NCI-H69 (cell line): ENCODE measurements around the gene MCM9.

Source experiments
- DNase-seq: peaks from one replicate; lab custom pipeline; 2025; lab: John Stamatoyannopoulos, UW

The MCM9 gene

DNA sequence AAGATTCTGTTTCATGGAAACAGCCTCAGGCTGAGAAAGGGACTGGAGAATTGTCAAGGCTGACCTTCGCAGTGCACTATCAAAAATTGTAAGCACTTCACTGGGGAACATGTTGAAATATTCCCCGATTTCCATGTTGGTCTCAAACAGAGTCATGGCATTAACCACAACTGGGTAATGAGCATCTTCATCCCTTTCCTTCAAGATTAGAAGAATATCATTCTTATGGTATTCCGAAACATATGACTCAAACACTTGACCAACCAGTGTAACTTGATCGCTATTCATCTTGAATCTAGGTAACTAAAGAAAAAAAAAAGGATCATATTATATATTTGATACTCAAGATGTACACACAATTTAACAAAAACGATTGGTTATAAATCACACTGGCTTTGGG lies 3.5 kb downstream of the MCM9 start:
- DNase-seq: no peak

DNA sequence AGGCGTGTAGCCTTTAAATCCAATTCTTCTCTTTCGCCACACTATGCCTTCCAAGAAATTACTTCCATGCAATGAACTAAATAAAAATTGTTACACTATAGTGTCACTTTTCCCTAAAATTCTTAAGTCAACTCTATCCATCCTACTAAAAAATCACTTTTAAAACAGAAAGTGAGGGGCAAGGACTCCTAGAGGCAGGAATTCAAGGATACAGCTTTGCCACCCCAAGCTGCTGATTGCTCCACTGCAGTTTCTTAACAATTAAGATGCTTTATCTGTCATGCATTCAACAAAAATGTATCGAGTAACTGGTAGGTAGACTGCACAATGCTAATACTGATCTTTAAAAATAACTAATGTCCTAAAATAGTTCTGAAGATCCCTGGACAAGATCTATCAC lies 4.3 kb downstream of the MCM9 start:
- DNase-seq: no peak

DNA sequence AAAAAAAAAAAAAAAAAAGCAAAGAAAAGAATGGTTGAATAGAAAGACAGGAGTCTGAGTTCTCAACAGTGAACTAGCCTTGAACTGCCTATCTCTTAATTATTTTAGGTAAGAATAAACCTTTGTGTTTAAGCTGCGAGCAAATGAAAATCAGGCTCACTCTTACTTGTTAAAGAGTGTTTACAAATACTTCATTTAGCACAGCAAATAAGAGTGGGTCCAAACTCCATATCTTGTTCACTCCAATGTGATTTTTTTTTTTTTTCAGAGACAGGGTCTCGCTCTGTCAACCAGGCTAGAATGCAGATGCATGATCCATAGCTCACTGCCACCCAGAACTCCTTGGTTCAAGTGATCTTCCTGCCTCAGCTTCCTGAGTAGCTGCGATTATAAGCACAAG lies 11.9 kb downstream of the MCM9 start:
- no peak for DNase-seq

DNA sequence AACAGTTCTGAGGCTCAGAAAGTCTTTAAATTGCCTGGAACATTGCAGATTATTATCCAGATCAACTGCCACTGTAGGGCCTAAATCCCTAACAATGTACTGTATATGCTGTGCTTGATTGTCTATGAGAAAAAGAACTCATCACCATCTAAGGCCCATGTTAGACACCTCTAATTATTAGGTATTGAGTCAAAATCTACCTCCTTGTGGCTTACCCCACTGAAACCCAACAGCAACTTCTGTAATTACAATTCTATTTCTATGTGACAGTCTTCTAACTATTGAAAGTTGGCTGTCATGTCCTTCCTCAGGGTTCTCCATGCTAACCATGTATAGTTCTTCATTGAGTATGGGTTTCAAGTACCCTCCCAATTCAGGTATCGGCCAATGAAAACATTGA lies 13.9 kb downstream of the MCM9 start:
- DNase-seq: no peak

DNA sequence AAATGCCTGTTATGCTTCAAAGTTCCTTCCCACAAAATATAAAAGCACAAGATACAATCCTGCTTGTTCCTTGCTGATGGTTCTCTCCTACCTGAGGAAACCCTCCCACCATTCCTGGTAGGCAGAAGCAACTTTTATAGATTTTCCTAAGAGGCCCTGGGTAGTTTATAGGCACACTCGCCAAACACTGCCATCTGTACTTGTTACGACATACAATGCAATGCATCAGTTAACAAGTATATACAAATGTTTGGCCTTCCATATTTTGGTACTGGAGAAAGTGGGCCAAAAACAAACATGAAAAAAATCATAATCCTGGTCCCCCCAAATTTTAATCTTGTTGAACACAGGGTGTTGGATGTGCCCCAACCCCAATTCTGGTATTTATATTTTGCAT lies 16.6 kb downstream of the MCM9 start:
- peak; percentile 79 for DNase-seq

DNA sequence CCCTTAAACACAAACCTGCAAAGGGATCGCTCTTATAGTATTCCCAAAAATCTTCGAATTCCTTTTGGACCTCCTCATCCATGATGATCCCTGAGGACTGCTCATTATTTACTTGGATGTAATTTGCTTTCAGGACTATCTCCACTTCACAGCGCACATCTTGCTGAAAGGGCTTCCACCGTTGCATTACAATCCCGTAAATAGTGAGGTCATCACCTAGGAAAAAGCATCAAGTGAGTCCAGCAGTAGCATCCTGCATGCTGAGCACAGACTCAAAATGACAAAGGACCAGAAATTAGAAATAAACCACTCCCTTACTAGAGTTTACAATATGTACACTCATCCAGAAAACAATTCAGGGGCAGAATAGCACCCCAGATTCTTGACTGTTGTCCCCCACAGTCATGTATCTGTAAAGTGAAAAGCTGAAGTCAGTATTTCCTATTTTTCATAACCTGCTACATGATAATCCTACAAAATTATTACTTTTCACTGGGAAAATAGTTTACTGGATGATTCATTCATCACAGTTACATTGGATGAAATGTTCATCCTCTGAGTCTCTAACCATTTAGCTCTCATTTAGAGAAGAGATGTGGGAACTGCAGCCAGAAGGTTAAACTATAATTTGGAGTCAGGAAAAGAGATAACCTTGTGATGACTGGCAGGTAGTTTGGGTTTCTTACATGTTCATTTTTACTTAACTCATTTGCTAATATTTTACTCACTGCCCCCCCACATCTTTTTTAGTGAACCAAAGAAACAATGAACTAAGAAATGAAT lies 17.2 kb downstream of the MCM9 start:
- DNase-seq: peak; percentile 70

DNA sequence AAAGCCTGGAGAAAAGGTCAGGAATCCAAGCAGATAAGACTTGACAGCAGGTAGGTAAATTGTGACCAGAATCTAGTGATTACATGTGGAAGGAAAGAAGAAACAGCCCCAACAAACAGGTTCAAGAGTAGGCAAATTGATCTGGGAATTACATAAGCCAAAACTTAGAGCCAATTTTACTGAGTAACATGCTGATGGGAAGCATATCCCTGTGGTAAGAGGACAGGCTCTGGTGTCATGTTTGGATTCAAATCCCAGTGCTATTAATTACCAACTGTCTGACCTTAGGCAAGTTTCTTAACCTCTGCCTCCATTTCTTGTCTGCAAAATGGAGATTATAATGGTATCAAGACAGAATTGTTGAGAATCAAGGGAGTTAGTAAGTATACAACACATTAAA lies 20.4 kb downstream of the MCM9 start:
- DNase-seq: no peak

DNA sequence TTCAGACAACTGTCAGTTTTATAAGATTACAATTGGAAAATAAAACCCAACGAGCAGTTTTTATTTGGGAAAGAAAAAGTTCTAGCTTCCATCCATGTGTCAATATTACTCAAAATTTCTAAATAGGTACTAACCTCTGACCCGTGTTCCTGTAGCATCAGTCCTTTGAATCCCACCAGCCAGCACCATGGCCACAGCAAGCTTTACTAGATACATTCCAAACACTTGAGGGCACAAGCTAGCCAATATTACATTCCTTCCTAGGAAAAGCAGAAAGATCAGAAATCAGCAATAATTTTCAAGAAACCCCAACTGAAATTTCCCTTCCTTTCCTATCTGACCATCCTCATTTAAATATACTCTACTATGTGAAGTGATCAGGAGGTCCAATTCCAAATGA lies 21.8 kb downstream of the MCM9 start:
- DNase-seq: peak; percentile 60

DNA sequence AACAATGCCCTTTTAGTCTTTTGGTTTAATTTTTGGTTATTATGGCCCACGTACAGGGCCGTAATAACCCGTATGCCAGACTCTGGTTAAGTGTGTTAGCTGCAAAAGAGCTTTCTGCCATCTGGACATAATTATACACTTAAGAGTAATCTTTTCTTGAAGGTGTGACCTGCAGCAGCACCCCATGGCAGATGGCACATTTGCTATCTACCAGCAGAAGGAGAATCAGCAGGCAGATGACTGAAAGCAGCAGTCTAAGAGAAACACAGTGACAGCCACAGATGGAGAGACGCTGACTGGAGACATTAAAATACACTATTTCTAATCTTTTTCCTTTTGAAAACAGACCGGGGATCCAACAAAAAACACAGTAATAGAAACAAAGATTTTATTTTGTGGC lies 22.3 kb downstream of the MCM9 start:
- DNase-seq: peak; percentile 99

DNA sequence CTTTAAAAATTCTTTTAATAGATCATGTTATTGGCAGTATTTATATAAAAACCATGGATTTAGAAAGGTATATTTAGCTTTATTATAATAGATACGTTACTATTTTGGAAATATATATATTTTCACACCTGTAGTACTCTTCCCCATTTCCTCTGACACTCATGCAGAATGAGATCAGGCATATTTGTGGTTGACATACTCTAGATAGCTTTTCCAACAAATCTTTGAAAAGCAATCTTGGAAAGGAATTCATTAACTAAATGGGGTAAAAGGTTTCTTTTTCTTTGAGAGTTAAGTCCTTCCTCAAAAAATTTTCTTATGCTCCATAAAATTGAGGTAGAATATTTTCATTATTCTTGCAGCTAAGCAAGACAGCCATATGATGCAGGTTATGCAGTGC lies 26.5 kb downstream of the MCM9 start:
- DNase-seq: no peak

DNA sequence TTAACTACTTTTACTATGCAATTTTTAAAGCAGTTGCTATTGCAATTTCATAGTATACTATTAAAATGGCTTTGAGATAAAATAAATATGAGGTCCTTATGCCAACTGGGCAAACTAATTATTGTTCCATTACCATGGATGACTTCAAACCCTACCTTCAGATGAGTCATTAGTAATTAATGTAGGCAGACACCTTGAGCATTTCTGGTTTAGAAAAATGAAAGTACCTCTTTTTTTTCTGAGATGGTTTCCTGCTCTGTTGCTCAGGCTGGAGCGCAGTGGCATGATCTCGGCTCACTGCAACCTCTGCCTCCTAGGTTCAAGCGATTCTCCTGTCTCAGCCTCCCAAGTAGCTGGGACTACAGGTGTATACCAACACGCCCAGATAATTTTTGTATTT lies 29.1 kb downstream of the MCM9 start:
- DNase-seq: peak; percentile 39

DNA sequence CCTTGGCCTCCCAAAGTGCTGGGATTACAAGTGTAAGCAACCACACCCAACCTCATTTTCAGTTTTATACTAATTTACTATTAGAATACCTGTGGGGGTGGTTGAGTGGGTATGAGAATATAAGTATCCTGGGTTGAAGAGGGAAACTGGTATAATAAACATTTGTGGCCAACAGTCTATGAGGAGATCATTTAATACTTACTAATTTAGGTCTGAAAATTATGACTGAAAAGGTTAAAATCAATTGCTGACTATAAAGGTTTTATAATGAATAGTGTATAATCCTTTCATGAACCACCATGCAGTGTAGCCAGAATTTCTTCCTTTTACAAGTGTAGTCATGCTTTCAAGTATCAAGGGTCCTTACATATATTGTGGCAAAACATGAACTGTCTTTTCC lies 29.9 kb downstream of the MCM9 start:
- DNase-seq: no peak

DNA sequence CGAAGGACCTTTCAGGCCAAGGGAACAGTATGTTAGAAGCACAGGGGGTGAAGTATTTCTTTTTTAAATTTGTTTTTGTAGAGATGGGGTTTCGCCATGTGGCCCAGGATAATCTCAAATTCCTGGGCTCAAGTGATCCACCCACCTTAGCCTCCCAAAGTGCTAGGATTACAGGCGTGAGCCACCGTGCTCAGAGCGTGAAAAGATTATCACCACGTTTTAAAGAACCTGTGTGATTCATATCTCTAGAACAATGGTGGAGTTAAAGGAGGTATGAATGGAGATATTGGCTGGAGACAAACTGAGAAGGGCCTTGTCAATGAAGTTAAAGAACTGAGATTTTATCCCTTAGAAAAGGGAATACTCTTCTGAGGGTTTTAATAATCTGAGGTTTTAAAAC lies 31.3 kb downstream of the MCM9 start:
- no peak for DNase-seq

DNA sequence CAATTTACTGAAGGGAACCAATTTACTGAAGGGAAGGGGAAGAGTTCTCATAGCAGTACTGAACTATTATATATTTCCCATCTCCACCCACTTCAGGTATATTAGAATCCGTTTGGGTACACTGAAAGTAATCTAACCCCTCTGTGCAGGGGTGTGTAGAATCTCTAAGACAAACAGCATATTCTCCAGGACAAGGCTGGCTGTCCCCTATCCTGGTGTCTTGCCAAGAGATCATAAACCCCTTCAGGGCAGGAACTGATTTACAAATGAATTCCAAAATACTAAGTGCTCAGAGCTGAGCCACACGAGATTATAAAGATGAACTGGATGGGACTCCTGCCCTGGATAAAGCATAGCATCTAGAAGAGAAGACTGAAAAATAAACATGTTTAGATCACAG lies 31.8 kb downstream of the MCM9 start:
- peak; percentile 70 for DNase-seq

DNA sequence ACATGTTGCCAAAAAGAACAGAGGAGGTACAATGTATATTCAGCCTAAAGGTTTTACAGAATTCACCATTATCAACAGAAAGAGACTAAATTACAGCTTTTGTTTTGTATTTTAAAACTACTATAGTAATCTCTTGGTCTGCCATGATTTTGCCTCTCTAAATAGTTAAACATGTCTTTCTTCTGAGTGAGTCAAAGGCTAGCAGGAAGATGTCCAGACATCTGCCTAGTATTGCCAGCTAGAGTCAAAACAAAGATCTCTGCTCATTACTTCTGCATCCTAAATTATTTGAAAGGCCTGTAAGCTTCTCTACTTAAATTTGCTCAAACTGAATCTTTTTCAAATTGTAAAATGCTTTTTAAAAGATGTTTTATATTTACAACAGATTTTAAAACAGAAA lies 32.2 kb downstream of the MCM9 start:
- DNase-seq: no peak

DNA sequence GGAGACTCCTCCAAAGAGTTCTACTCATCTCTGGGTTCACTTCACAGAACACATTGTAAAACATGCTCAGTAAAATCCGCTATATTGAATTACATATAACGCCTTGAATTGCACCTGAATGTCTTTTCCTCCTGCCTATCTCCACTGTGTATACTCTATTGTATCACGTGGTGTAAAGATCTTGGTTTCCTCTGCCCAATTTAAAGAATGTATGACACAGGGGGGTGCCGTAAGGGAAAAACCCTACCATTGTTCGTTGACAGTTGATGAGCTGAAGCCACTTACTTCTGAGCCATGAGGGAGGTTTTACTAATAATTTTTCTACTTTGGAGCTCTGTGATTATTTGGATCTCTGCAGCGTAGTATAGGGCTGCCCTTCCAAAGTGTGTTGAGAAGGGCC lies 35.0 kb downstream of the MCM9 start:
- peak; percentile 33 for DNase-seq

DNA sequence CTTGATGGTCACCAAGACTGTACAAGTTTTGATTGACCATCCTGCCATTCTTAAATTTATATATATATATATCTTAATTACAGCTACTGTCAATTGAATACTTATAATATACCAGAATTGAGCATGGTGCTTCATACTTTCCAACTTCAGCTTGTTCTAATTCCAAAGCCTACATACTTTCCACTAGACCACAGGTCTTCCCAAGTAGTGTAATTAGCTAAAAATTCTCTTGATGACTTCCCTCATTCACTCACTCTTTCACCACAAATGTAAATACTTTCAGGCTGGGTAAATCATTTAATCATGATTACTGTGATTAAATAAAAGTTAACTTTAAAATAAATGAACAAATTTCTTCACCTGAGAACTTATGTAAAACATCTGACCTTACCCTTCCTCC lies 37.6 kb downstream of the MCM9 start:
- no peak for DNase-seq

DNA sequence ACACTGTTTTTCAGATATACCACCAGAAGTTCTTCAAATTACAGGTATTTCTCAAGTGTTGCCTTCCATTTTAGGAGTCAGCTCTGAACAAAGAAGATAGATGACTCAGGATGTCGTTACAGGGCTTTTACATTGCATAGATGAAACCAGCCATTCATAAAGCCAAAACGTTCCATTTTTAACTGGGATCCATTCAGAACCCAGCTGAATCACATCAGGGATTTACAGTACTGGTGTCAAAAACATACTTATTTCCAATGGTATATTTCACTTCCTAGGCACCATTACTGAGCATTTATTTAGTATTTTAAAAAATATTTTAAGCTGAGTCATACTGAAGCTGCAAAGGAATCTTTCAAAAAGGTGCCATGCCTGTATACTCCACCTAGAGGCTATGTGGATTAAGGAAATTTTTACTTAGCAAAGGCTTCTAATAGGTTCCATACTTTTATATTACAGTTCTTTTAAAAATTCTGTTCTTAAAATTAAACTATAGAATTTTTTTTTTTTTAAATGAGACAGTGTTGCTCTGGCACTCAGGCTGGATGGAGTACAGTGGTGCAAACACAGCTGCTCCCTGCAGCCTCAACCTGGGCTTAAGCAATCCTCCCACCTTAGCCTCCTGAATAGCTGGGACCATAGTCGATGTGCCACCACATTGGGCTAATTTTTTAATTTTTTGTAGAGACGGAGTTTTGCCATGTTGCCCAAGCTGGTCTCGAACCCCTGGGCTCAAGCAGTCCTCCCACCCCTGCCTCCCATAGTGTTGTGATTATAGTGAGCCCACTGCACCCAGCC lies 38.4 kb downstream of the MCM9 start:
- DNase-seq: peak; percentile 74

DNA sequence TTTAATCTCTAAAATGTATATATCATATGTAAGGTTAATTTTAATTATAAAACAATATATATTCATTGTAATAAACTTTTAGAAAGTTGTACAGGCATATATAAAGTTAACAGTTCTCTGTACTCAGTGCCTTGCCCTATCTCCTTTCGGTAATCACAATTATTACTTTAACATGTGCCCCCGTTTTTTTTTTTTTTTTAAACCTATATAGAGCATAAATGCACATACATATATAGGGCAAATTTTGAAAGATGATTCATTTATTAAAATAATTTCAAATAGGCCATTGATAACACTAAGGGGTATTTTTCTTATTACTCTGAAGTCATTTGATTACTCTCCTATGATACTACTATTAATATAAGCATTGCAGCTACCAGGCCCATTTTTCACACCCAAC lies 39.1 kb downstream of the MCM9 start:
- no peak for DNase-seq

DNA sequence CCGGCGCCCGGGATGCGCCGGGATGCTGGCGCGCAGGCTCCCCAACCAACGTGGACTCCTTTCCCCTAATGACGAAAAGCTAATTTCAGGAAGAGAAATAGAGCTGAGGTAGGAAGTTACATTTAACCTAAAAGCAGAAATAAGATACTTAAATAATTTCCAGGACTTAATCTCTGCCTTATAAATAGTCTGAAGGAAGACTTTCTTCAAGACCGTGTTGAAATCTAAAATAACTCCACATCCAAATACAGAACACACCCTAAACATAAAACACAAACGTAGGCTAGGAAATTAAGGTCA lies 39.7 kb downstream of the MCM9 start:
- DNase-seq: no peak

DNA sequence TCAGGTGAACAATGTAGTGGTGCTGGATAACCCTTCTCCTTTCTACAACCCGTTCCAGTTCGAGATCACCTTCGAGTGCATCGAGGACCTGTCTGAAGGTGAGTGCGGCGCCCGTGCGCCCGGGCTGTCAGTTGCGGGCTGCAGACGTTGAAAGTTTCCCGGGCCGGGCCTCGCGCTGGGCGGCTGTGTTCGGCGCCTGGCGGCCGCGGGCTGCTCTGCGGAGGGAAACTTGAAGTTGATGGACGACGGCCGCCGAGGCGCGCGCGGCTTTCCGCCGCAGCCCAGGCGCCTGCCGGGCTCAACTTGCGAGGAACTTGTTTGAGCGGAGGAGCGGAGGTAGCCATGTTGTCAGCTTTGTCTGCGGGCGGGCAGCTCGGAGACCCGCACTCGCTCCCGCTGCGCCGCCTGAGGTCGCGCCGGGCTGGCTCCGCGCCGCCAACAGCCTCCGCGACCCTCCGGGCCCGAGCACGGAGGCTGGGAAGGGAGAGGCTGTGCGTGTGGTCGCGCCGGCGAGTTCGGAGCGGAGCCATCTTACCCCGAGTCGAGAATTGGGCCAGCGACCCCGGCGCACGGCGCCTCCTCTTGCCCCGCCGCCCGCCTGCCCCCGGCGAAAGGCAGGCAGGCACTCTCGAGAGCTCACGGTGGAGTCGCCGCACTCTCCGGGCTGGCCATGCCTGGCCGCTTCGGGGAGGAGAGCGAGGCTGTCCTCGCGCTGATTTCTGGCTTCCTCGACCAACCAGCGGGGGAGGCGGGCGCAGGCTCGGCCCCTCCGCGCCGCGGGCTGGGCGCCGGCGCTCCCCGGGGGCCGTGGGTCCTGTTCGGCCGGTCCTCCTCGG lies 40.3 kb downstream of the MCM9 start:
- DNase-seq: peak; percentile 78

DNA sequence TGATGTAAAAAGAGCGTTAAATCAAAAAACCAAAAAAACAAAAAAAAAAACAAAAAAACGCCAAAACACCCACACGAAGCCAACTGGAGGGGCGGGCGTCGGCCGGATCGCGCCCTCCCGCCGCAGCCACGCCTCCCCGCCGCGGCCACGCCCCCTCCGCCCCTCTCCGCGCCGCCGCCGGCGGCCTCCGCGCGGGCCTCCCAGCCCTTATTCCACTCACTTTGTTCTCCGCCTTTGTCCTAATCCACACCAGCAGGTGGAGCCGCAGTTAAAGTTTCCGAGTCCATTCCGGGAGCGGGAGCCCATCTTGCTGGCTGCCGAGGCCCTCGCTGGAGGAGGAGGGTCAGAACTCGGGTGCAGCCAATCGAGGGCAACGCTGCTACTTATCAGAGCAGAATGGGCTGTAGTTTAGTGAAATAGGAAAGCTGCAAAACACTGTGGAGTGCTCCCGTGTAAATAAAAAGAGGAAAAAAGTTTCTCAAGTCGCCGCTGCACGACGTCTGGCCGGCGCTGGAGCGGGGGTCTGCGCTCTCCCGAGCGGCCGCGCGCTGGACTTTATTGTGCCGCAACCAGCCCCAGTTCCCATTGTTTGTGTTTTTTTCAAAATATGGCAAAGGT lies 41.0 kb downstream of the MCM9 start, which contains the start of gene ASF1A:
Gene ASF1A (plus strand): TSS at position 346 of the 618 bp plus-strand sequence. CDS start 262 bp downstream, at position 608.
- peak; percentile 99 for DNase-seq
